ENCODE data around the gene CAPN12.

CAPN12 gene

DNA sequence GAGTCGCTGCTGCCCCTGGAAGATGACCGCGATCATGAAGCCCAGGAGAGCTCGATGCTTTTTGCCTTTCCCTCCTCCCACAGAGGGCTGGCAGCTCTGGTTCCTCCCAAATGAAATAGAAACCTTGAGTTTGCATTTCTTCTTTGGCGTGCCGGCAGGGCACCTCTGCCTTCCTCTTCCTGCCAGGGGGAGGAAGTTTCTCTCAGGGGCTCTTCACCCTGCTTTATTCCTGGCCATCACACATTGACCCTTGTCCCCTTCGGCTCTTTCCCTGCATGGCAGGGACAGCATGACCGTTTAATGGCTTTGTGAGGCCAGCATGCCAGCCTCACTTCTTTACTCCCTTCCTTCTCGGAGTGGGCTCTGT lies 49.0 kb downstream of the CAPN12 start:
- DNase-seq, result no peak

DNA sequence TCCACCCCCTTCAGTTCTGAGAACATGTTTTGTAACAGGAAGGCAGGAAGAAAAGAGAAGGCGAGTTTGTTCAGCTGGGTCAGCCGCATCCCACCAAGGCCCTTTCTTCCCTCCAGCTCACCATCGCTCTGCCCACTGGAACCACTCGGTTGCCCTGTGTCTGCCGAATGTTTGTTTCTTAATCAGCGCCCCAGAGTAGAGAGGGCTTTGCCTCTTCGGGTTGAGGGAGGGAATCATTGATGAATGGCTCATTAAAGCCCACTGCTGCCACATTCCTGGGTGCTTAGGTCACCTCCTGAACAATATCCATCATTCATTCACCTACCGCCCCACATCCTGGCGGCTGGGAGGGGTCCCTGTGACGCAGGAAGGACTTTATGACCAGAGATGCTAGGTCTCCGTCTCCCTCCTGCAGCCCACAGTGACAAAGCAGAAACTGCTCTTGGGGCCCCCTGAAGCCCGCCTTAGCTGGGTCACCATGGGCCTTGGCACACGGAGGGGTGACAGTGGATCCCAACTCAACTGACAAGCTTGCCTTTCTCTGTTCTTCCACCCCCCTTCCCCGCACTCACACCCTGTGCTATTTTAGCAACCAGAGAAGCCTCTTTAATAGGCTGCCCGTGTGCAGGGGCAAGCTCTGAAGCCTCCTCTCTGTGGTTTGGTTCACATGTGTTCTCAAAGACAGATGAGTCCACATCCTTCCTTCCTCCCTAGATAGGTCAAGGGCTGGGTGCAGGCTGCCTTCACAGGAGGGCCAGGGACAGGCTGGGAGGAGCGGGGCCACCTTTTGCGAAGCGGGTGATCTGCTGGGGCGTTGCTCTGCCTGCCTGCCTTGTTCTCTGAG lies 50.7 kb downstream of the CAPN12 start:
- peak; percentile 71 for DNase-seq

- no peak for DNase-seq
Measured at GRCh38 chr19:38692458-38693379, 51.6 kb downstream of the CAPN12 start.

GRCh38 chr19:38691938-38692457 lies 52.3 kb downstream of the CAPN12 start:
- DNase-seq, result no peak

- no peak for DNase-seq
Measured at GRCh38 chr19:38690832-38691231, 53.4 kb downstream of the CAPN12 start.

DNA sequence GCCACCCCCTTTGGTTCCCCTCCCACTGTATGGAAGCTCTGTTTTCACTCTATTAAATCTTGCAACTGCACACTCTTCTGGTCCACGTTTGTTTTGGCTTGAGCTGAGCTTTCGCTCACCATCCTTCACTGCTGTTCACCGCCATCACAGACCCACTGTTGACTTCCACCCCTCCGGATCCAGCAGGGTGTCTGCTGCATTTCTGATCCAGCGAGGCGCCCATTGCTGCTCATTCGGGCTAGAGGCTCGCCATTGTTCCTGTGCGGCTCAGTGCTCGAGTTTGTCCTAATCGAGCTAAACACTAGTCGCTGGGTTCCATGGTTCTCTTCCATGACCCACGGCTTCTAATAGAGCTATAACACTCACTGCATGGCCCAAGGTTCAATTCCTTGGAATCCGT lies 54.1 kb downstream of the CAPN12 start:
- DNase-seq, result no peak

GRCh38 chr19:38687837-38688378 lies 56.4 kb downstream of the CAPN12 start:
- no peak for DNase-seq

DNA sequence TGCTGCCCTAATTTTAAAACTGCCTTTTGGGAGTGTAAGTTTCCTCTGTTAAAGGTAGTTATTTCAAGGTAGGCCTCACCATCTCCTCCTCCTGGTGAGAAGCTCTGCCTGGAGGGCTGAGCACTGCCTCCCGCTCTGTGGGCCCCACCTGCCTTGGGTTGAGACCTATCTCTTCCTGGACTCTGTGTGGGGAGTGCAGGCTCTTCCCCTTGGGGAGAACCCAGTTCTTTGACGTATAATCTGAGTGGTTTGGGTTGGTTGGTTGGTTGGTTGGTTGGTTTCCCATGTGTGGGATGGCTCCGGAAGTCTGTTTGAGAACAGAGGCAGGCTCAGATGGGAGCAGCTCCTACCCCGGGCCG lies 57.8 kb downstream of the CAPN12 start:
- DNase-seq, result no peak

GRCh38 chr19:38685666-38686529 lies 58.4 kb downstream of the CAPN12 start:
- DNase-seq, result no peak

DNA sequence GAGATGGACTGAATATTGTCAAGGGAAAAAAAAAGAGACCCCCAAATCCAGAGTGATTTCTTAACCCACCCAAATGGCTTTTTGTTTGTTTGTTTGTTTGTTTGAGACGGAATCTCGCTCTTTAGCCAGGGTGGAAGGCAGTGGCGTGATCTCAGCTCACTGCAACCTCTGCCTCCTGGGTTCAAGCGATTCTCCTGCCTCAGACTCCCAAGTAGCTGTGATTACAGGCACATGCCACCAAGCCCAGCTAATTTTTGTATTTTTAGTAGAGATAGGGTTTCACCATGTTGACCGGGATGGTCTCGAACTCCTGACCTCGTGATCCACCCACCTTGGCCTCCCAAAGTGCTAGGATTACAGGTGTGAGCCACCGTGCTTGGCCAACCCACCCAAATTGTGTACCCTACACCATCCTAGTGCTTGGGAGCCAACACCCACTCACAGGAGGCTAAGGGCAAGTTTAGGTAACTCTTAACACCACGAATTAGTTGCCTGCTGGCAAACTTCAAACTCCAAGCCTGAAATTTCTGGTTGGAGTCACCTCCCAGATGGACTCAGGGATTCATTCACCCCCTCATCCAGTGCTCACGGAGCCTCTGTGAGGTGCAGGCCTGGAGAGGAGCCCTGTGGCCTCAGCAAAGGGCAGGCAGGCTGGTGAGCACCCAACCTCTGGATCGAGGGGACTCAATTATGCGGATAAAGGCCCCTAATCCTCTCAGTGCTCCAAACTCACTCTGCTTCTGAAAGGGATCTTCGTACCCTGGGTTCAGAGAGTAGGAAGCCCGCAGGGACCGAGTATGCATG lies 59.2 kb downstream of the CAPN12 start:
- no peak for DNase-seq

- no peak for DNase-seq
Measured at GRCh38 chr19:38684078-38684861, 60.0 kb downstream of the CAPN12 start.

GRCh38 chr19:38683393-38684077 lies 60.7 kb downstream of the CAPN12 start:
- peak; percentile 70 for DNase-seq

DNA sequence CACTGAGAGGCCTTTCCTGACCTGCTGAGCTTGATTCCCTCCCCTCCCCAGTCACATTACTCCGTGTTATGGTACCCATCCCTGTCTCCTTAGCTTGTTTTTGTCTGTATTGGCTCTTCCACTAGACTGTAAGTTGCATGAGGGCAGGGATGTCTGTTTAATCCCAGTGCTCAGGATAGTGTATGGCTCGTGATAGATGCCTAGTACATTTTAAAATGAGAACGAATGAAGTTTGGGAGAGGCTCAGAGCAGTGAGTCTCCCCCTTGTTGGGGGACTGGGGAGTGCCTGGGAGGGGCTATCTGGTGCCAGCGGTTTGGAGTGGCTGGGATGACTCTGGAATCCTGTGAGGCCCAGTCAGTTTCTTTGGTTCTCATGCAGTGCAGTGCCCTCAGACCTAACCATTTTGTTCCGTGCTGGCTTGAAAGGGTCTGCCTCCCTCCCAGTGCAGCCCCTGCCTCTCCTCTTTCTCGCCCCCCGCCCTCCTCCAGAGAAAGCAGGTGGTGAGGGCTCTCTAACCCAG lies 61.3 kb downstream of the CAPN12 start:
- DNase-seq, result no peak

- DNase-seq, result no peak
Measured at GRCh38 chr19:38682195-38682867, 61.9 kb downstream of the CAPN12 start.

Data from right kidney (tissue), 1 donor.